ENCODE data around the gene LRMDA. TPM values are rescaled to one million over a fixed set of nuclear protein-coding genes. Genes with fewer than 3 reads are reported as not detected.

Gene LRMDA
- total and polyA plus RNA-seq, 10 of the 15 experiments (the other 5 are each of a cell fraction or from before 2014, with no cell fraction given) = 0.07 to 0.54 (median 0.29) TPM; not detected in 4

GRCh38 chr10:75647675-75648074 is 216.3 kb downstream of the LRMDA start:
- no TSS peak for BruUV-seq (replicated peaks)
- intact Hi-C loops (cut with micrococcal nuclease; ENCODE audit: unreplicated experiment) = loop anchor here (10.0 kb wide), 1 partner anchor 243 kb away; the partner anchor contains the start of gene ZNF503
- no peak overlapping the region for H3K4me2 ChIP-seq (ENCODE audit: control insufficient read depth, insufficient read depth)
- TF ChIP-seq E2F4 (IDR thresholded peaks at IDR 0.05; ENCODE audit: low read depth, low read length) = no peak
- TF ChIP-seq ZNF24 (IDR thresholded peaks at IDR 0.05) = no peak
- TF ChIP-seq MEF2A (IDR thresholded peaks at IDR 0.05; ENCODE audit: insufficient read depth, low read depth, low read length) = no peak
- no peak for TF ChIP-seq RFX5 (IDR thresholded peaks at IDR 0.05; ENCODE audit: low read depth, low read length)
- no peak for TF ChIP-seq MTA2 (IDR thresholded peaks at IDR 0.05; ENCODE audit: low read depth)
- TF ChIP-seq EP300 (IDR thresholded peaks at IDR 0.05; ENCODE audit: borderline replicate concordance in 1 of 2, control insufficient read depth in 1 of 2, low read depth in 2 of 2, low read length in 2 of 2) = no peak
- no peak for TF ChIP-seq ZBED1 (IDR thresholded peaks at IDR 0.05; ENCODE audit: borderline replicate concordance)
- no peak for TF ChIP-seq USF1 (IDR thresholded peaks at IDR 0.05; ENCODE audit: borderline replicate concordance, extremely low read length, insufficient read depth, low read depth, low read length)
- TF ChIP-seq SPI1 (IDR thresholded peaks at IDR 0.05; ENCODE audit: borderline replicate concordance, insufficient read depth, low read depth, low read length) = no peak
- TF ChIP-seq E4F1 (IDR thresholded peaks at IDR 0.05; ENCODE audit: borderline replicate concordance, partially characterized antibody) = no peak
- TF ChIP-seq TAF1 (IDR thresholded peaks at IDR 0.05; ENCODE audit: borderline replicate concordance, low read depth, low read length) = no peak
- TF ChIP-seq RAD21 (IDR thresholded peaks at IDR 0.05; ENCODE audit: insufficient read depth, low read depth, low read length) = no peak
- no peak for TF ChIP-seq NFYB (IDR thresholded peaks at IDR 0.05; ENCODE audit: insufficient read depth, low read depth, low read length)
- no peak for TF ChIP-seq ZNF384 (IDR thresholded peaks at IDR 0.05; ENCODE audit: borderline replicate concordance, low read depth, low read length)
- no peak for TF ChIP-seq NR2C1 (IDR thresholded peaks at IDR 0.05)
- TF ChIP-seq, protein P1, sequence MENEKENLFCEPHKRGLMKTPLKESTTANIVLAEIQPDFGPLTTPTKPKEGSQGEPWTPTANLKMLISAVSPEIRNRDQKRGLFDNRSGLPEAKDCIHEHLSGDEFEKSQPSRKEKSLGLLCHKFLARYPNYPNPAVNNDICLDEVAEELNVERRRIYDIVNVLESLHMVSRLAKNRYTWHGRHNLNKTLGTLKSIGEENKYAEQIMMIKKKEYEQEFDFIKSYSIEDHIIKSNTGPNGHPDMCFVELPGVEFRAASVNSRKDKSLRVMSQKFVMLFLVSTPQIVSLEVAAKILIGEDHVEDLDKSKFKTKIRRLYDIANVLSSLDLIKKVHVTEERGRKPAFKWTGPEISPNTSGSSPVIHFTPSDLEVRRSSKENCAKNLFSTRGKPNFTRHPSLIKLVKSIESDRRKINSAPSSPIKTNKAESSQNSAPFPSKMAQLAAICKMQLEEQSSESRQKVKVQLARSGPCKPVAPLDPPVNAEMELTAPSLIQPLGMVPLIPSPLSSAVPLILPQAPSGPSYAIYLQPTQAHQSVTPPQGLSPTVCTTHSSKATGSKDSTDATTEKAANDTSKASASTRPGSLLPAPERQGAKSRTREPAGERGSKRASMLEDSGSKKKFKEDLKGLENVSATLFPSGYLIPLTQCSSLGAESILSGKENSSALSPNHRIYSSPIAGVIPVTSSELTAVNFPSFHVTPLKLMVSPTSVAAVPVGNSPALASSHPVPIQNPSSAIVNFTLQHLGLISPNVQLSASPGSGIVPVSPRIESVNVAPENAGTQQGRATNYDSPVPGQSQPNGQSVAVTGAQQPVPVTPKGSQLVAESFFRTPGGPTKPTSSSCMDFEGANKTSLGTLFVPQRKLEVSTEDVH (IDR thresholded peaks at IDR 0.05; ENCODE audit: low read depth, partially characterized antibody) = no peak

More at GRCh38 chr10:75647675-75648074, 216.3 kb downstream of the LRMDA start:
- ChIA-PET SMC1A (ENCODE audit: uncharacterized antibody, unreplicated experiment) (interaction anchor here (0.8 to 2.1 kb wide), 6 partner anchors 11 to 246 kb away, joined by 3 to 5 read pairs (median 4); partner anchors contain the start of gene ZNF503), CTCF (no interaction called here), RAD21 (ENCODE audit: unreplicated experiment) (no interaction called here), POLR2A (interaction anchor here (1.2 kb wide), 1 partner anchor 20 kb away, joined by 3 read pairs; no protein-coding TSS in a partner anchor)
- Histone ChIP-seq H4K20me1 (ENCODE audit: control insufficient read depth, insufficient read depth) (no peaks in the 10 kb centered on the region), H3K27me3 (replicated peaks in 1 of 2; ENCODE audit: control insufficient read depth in 2 of 2, insufficient read depth in 2 of 2, low read length in 1 of 2) (no peaks in the 10 kb centered on the region; a peak in 1 of 4 replicates), H3K4me3 (no peak overlapping the region), H3K27ac (ENCODE audit: control insufficient read depth, insufficient read depth) (no peak overlapping the region), H3K4me1 (ENCODE audit: control insufficient read depth, insufficient read depth, low read length) (no peaks in the 10 kb centered on the region), H3K9ac (ENCODE audit: control insufficient read depth, insufficient read depth, low read length) (no peak overlapping the region), H3K36me3 (ENCODE audit: control insufficient read depth in 2 of 2, insufficient read depth in 2 of 2, low read length in 1 of 2) (no peaks in the 10 kb centered on the region), H2AFZ (ENCODE audit: control insufficient read depth, low read depth, low read length) (no peak overlapping the region), H3K79me2 (ENCODE audit: control insufficient read depth, insufficient read depth, low read length) (no peaks in the 10 kb centered on the region), H3K9me3 (replicated peaks; ENCODE audit: control insufficient read depth, insufficient read depth, low read length) (no peaks in the 10 kb centered on the region; the same call in 2 of the 3 replicates)
- DNase-seq (ENCODE audit: low read depth, low spot score) (no peak), FAIRE-seq (no peak), ATAC-seq (no peak)
- in situ Hi-C loops (cut with MboI) = no loop called here
- 0% methylated on average over 3 of the region's 3 CpGs for WGBS (ENCODE audit: insufficient coverage, insufficient replicate concordance, low lambda C conversion rate, missing lambda C conversion rate)

Data from GM12878 (cell line).